Activated naive CD8-positive, alpha-beta T cell treated with anti-CD3 and anti-CD28 coated beads, Interleukin-2, amount 50 U/mL, for 24 hours (primary cell): ENCODE data around the gene IRAK3.
"Not testable (repeated sequence)": the region's sequence is repeated elsewhere in the genome, so short reads cannot be mapped to it uniquely, and the experiment has no call there.

ENCODE experiments used
- ATAC-seq: fragments of 150-1000 bp; cut with Tn5 transposase; one replicate; pipeline ENCODE4 v1.10.0; 2021
- DNase-seq: peaks from one replicate; pipeline ENCODE4 v3.0.0; 2021
- H3K27ac Mint-ChIP-seq: one replicate; pipeline ENCODE4 v1.8.0; 2021; ENCODE audit warnings: mild to moderate bottlenecking, mixed read lengths
- H3K27me3 Mint-ChIP-seq: one replicate; pipeline ENCODE4 v1.8.0; 2021; ENCODE audit warnings: mixed read lengths
- H3K36me3 Mint-ChIP-seq: one replicate; pipeline ENCODE4 v1.8.0; 2021; ENCODE audit warnings: low read depth, mixed read lengths
- H3K4me1 Mint-ChIP-seq: one replicate; pipeline ENCODE4 v1.8.0; 2021; ENCODE audit warnings: mixed read lengths
- H3K4me3 Mint-ChIP-seq: one replicate; pipeline ENCODE4 v1.8.0; 2021; ENCODE audit warnings: mild to moderate bottlenecking, moderate library complexity, mixed read lengths
- H3K9me3 Mint-ChIP-seq: one replicate; pipeline ENCODE4 v1.8.0; 2021; ENCODE audit warnings: mixed read lengths

IRAK3 gene

DNA sequence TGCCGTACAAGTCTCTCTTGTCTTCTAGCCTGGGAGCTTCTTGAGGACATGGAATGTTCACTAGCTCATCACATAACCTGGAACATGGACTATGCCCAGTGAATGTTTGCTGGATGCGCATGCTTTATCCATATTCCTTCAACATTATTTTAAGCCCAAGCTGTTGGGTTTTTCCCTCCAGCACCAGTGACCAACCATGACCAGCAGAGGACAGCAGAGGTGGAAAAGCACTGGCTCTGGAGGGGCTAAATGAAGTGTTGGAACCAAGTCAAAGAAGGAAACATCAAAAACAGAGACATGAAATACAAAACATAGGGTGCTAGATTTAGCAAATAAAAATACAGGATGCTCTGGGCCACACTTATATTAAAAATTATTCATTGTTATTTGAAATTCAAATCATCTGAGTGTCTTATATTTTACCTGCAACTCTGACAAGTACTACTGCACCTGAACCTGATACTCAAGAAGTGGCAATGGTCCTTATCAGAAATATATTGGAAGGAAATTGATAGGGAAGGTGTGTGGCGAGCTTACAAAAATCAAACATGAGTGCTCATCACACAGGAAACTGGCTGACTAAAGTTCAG is 90.2 kb downstream of the IRAK3 start:
- Mint-ChIP-seq H3K27ac (no peak overlapping the region), H3K4me1 (peaks cover 22% of the 10 kb centered on the region), H3K36me3 (peaks cover 5% of the 10 kb centered on the region), H3K9me3 (peaks cover 11% of the 10 kb centered on the region), H3K4me3 (no peak overlapping the region), H3K27me3 (no peaks in the 10 kb centered on the region)
- ATAC-seq (peak; percentile 46), DNase-seq (no peak)

- H3K4me1 Mint-ChIP-seq = peaks cover 23% of the 10 kb centered on the region
- peaks cover 5% of the 10 kb centered on the region for H3K36me3 Mint-ChIP-seq
- no peak overlapping the region for H3K4me3 Mint-ChIP-seq
- no peak overlapping the region for H3K27ac Mint-ChIP-seq
- peaks cover 11% of the 10 kb centered on the region for H3K9me3 Mint-ChIP-seq
- DNase-seq (no peak), ATAC-seq (no peak)
- no peaks in the 10 kb centered on the region for H3K27me3 Mint-ChIP-seq
These were observed 91.5 kb downstream of the IRAK3 start for GRCh38 chr12:66280561-66280960.

DNA sequence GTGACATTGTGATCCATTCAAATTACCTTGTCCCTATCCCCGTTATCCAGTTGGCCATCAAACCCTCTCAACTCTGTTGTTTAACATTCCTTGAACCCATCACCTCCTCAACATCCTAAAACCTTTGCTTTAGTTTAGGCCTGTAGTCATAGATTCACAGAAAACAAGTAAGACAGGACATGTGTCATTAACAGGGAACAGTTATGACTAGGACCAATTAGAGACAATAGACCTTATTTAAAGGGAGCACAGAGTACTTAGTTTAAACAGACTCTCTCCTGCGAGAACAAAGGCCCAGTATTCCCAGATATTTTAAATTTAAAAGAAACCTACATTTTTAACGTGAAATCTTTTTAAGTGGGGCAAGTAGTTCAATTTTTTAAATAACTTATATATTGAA is 93.2 kb downstream of the IRAK3 start:
- Mint-ChIP-seq H3K9me3 (peaks cover 11% of the 10 kb centered on the region), H3K27me3 (no peaks in the 10 kb centered on the region), H3K4me3 (no peak overlapping the region), H3K27ac (no peak overlapping the region), H3K4me1 (peaks cover 27% of the 10 kb centered on the region), H3K36me3 (peaks cover 5% of the 10 kb centered on the region)
- DNase-seq (no peak), ATAC-seq (no peak)

GRCh38 chr12:66287275-66287674 is 98.3 kb downstream of the IRAK3 start:
- DNase-seq (no peak), ATAC-seq (no peak)
- H3K9me3 Mint-ChIP-seq = peaks cover 4% of the 10 kb centered on the region
- peak overlapping the region; percentile 12 for H3K27ac Mint-ChIP-seq
- no peaks in the 10 kb centered on the region for H3K27me3 Mint-ChIP-seq
- H3K36me3 Mint-ChIP-seq = no peaks in the 10 kb centered on the region
- H3K4me3 Mint-ChIP-seq = no peak overlapping the region
- H3K4me1 Mint-ChIP-seq = peaks cover 58% of the 10 kb centered on the region

- Mint-ChIP-seq H3K4me1 (peaks cover 58% of the 10 kb centered on the region), H3K4me3 (peak overlapping the region; percentile 27), H3K27me3 (no peaks in the 10 kb centered on the region), H3K27ac (peak overlapping the region; percentile 67), H3K36me3 (no peaks in the 10 kb centered on the region), H3K9me3 (peaks cover 4% of the 10 kb centered on the region)
- DNase-seq = no peak
- peak; percentile 89 for ATAC-seq
These were observed 99.1 kb downstream of the IRAK3 start for GRCh38 chr12:66288121-66288520.

DNA sequence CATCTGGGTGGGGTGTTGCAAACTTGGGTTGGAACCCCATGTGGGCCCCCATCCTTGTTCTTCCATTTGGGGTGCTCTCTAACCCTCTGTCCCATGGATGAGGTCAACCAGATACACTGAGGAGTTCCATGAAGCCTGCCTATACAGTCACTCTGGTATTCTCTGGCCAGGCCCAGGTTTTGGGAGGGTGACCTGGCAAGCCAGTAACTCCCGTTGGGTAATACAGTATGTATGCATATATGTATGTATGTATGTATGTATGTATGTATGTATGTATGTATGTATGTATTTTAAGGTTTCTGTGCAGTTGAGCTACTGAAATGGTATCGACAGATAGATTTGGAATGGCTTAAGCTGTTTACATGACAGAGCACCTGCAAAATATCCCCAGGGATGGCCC is 100.5 kb downstream of the IRAK3 start:
- peaks cover 58% of the 10 kb centered on the region for H3K4me1 Mint-ChIP-seq
- no peak for DNase-seq
- ATAC-seq = no peak
- H3K9me3 Mint-ChIP-seq = peaks cover 4% of the 10 kb centered on the region
- no peak overlapping the region for H3K4me3 Mint-ChIP-seq
- no peaks in the 10 kb centered on the region for H3K36me3 Mint-ChIP-seq
- no peaks in the 10 kb centered on the region for H3K27me3 Mint-ChIP-seq
- no peak overlapping the region for H3K27ac Mint-ChIP-seq

- Mint-ChIP-seq H3K27ac (peak overlapping the region; percentile 13), H3K36me3 (no peaks in the 10 kb centered on the region), H3K4me1 (peaks cover 56% of the 10 kb centered on the region), H3K27me3 (no peaks in the 10 kb centered on the region), H3K9me3 (peaks cover 4% of the 10 kb centered on the region), H3K4me3 (no peak overlapping the region)
- ATAC-seq (no peak), DNase-seq (no peak)
These were observed 101.7 kb downstream of the IRAK3 start for GRCh38 chr12:66290716-66291200.

DNA sequence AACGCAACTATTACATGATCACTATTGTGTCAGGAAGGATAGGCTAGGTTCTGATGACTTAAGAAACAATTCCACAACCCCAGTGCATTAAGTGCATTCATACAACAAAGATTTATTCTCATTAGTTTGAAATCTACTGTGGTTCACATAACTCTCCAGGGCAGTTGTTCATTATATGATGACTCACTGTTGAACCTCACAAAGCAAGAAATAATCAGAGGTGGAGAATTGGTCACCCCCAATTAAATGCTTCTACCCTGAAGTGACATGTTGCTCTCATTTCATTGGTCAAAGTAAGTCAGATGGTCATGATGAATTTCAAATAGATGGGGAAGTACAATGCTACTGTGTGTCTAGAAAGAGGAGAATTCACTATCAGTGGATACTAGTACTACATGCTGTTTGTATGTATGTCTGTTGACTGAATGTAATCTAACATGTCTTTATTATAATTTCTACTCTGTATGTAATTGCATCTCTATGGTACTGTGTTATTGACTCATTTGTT is 107.2 kb downstream of the IRAK3 start:
- Mint-ChIP-seq H3K9me3 (no peaks in the 10 kb centered on the region), H3K27ac (no peak overlapping the region), H3K4me1 (peaks cover 21% of the 10 kb centered on the region), H3K4me3 (no peak overlapping the region), H3K27me3 (no peaks in the 10 kb centered on the region), H3K36me3 (no peaks in the 10 kb centered on the region)
- ATAC-seq = no peak
- no peak for DNase-seq

DNA sequence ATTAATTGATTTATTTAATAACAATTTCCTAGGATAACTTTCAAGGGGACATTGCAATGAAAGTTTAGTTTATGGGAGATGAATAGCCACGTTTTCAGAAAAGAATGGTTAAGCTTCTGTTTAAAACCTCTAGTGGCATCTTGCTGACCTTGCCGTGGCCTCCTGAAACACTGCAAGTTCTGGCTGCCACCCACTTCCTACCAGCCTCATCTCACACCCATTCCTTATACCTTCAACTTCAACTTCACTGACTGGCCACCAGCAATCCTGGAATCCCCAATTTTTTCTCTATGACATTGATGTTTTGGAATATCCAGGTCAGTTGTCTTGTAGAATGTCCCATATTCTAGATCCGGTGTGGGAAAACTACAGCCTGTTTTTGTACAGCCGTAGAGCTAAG is 108.1 kb downstream of the IRAK3 start:
- no peak overlapping the region for H3K27ac Mint-ChIP-seq
- no peaks in the 10 kb centered on the region for H3K9me3 Mint-ChIP-seq
- no peaks in the 10 kb centered on the region for H3K27me3 Mint-ChIP-seq
- DNase-seq (no peak), ATAC-seq (no peak)
- H3K36me3 Mint-ChIP-seq = no peaks in the 10 kb centered on the region
- peaks cover 21% of the 10 kb centered on the region for H3K4me1 Mint-ChIP-seq
- no peak overlapping the region for H3K4me3 Mint-ChIP-seq

DNA sequence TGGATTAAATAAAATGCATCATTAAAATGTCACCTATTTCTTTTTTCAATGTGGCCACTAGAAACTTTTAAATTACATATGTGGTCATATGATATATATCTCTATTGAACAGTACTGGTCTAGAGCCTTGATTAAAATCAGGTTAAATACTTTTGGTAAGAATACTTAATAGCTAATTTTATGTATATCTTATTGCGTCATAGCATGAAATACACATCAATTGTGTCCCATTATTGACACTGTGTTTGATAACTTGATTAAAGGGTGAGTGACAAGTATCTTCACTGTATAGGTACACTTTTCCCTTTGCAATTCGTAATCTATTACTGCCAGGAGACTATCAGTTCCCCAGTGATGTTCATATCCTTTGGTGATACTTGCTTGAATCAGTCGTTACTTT is 108.9 kb downstream of the IRAK3 start:
- peaks cover 20% of the 10 kb centered on the region for H3K4me1 Mint-ChIP-seq
- no peak overlapping the region for H3K4me3 Mint-ChIP-seq
- no peaks in the 10 kb centered on the region for H3K27me3 Mint-ChIP-seq
- H3K36me3 Mint-ChIP-seq = no peaks in the 10 kb centered on the region
- ATAC-seq = no peak
- DNase-seq = no peak
- H3K27ac Mint-ChIP-seq = no peak overlapping the region
- H3K9me3 Mint-ChIP-seq = no peaks in the 10 kb centered on the region

DNA sequence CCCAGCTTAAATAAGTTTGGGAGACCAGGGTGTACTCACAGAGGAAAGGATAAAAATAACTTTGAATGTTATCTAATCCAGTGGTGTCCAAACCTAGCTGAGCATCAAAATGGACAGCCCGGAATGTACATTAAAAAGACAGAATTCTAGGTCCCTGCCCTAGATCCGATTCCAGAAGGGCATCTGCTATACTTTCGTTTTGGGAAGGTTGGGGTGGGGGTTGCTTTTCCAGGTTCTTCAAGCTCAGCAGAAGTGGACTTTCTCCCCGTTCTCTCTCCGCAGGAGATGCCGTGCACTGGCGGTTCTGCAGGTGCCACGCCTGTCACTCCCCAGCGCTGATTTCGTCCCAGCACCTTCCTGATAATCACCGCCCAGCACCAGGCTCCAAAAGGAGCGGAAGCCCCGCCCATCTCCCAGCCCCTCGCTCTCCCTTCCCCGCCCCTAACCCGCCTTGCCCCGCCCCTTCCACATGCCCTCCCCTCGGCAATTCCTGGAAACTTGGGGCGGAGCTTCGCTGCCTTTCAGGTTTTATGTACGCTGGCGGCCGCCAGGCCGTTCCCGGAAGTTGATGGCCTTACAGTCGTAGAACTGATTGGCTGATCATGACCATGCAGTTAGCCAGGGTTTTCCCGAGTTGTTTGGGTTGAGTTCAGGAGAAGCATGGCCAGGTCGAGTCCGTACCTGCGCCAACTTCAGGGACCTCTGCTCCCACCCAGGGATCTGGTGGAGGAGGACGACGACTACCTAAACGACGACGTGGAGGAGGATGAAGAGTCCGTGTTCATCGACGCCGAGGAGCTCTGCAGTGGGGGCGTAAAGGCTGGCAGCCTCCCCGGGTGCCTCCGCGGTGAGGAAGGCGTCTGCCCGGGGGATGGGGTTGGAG is 113.2 kb downstream of the IRAK3 start, which contains the start of gene HELB:
Gene HELB (plus strand): TSS at position 550 of the 883 bp plus-strand sequence. CDS start 111 bp downstream, at position 661.
- no peaks in the 10 kb centered on the region for H3K9me3 Mint-ChIP-seq
- DNase-seq = peak; percentile 98
- peak; percentile 92 for ATAC-seq
- peaks cover 47% of the 10 kb centered on the region for H3K4me1 Mint-ChIP-seq
- peak within 1 kb of the TSS; percentile 98 for H3K4me3 Mint-ChIP-seq
- H3K27ac Mint-ChIP-seq = peak within 1 kb of the TSS; percentile 99
- H3K27me3 Mint-ChIP-seq = no peaks in the 10 kb centered on the region
- H3K36me3 Mint-ChIP-seq = peaks cover 24% of the 10 kb centered on the region

- DNase-seq = no peak
- H3K9me3 Mint-ChIP-seq = no peaks in the 10 kb centered on the region
- peaks cover 26% of the 10 kb centered on the region for H3K36me3 Mint-ChIP-seq
- no peak for ATAC-seq
- H3K27ac Mint-ChIP-seq = peak overlapping the region; percentile 99
- peaks cover 47% of the 10 kb centered on the region for H3K4me1 Mint-ChIP-seq
- no peaks in the 10 kb centered on the region for H3K27me3 Mint-ChIP-seq
- peak overlapping the region; percentile 98 for H3K4me3 Mint-ChIP-seq
These were observed 113.8 kb downstream of the IRAK3 start for GRCh38 chr12:66302827-66303169.

- DNase-seq, H3K27me3 Mint-ChIP-seq, H3K9me3 Mint-ChIP-seq: not testable (repeated sequence)
- ATAC-seq = peak; percentile 62
- peaks cover 50% of the 10 kb centered on the region for H3K4me1 Mint-ChIP-seq
- peak overlapping the region; percentile 99 for H3K27ac Mint-ChIP-seq
- peaks cover 31% of the 10 kb centered on the region for H3K36me3 Mint-ChIP-seq
- peak overlapping the region; percentile 98 for H3K4me3 Mint-ChIP-seq
These were observed 114.3 kb downstream of the IRAK3 start for GRCh38 chr12:66303316-66303804.
